Stimulated activated naive B cell treated with anti-CD40 and anti-IgM and Interleukin-4, amounts not matched to agents 10 μg/mL and 1 μg/mL and 100 μg/mL, for 72 hours (primary cell): ENCODE data around the gene RGS7.
"Not testable (repeated sequence)": the region's sequence is repeated elsewhere in the genome, so short reads cannot be mapped to it uniquely, and the experiment has no call there.

ENCODE experiments used
- ATAC-seq, 2 donors: fragments of 150-1000 bp; cut with Tn5 transposase; replicated peaks; 2 replicates each; pipeline ENCODE4 v1.10.0; 2021; ENCODE audit warnings: moderate library complexity in 1 of 2
- DNase-seq: peaks from one replicate; pipeline ENCODE4 v3.0.0; 2021
- H3K27ac Mint-ChIP-seq: one replicate; pipeline ENCODE4 v1.8.0; 2022; ENCODE audit warnings: mild to moderate bottlenecking, mixed read lengths
- H3K27me3 Mint-ChIP-seq, 2 donors: one replicate each; pipeline ENCODE4 v1.8.0; 2022; ENCODE audit warnings: mixed read lengths in 2 of 2
- H3K36me3 Mint-ChIP-seq, 2 donors: one replicate each; pipeline ENCODE4 v1.8.0; 2022; ENCODE audit warnings: mixed read lengths in 2 of 2, mild to moderate bottlenecking in 1 of 2
- H3K4me1 Mint-ChIP-seq, 2 donors: one replicate each; pipeline ENCODE4 v1.8.0; 2022; ENCODE audit warnings: mixed read lengths in 2 of 2, mild to moderate bottlenecking in 1 of 2
- H3K4me3 Mint-ChIP-seq, 2 donors: one replicate each; pipeline ENCODE4 v1.8.0; 2022; ENCODE audit warnings: mild to moderate bottlenecking in 2 of 2, mixed read lengths in 2 of 2, moderate library complexity in 1 of 2
- H3K9me3 Mint-ChIP-seq, 2 donors: one replicate each; pipeline ENCODE4 v1.8.0; 2022; ENCODE audit warnings: mixed read lengths in 2 of 2, mild to moderate bottlenecking in 1 of 2

RGS7 gene

GRCh38 chr1:241180569-241180968, 176.4 kb downstream of the RGS7 start:
- H3K9me3 Mint-ChIP-seq: peaks cover 4 to 7% of the 10 kb centered on the region in 2 donors
- H3K27me3 Mint-ChIP-seq: peaks cover 0 to under 1% of the 10 kb centered on the region in 2 donors
- no peak for DNase-seq
- no peaks in the 10 kb centered on the region for H3K36me3 Mint-ChIP-seq
- no peak overlapping the region for H3K27ac Mint-ChIP-seq
- H3K4me1 Mint-ChIP-seq: no peaks in the 10 kb centered on the region
- ATAC-seq: no peak
- no peak overlapping the region for H3K4me3 Mint-ChIP-seq

- H3K9me3 Mint-ChIP-seq: peaks cover 4 to 5% of the 10 kb centered on the region in 2 donors
- no peak for ATAC-seq
Measured at GRCh38 chr1:241177660-241178059, 179.3 kb downstream of the RGS7 start.

DNA sequence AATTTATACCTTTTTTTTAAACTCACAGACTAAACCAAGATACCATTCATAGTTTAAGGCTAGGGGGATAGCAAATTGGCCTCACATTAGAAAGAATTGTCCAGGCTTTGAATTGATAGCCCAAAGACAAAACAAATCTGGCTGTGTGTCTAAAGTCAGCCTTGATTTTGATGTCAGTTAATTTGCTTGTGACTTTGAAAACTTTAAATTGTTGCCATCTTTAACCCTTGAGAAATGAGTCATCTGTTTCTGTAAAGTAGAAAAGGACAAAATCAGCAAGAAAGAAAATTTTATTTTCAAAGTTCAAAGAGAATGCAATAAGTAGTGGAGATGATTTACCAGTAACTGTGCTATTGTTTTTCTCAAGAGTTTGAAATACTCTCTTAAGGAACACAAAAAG, 184.5 kb downstream of the RGS7 start:
- no peak overlapping the region for H3K4me3 Mint-ChIP-seq
- no peaks in the 10 kb centered on the region for H3K4me1 Mint-ChIP-seq
- ATAC-seq: no peak
- H3K27ac Mint-ChIP-seq: no peak overlapping the region
- DNase-seq: no peak
- no peaks in the 10 kb centered on the region for H3K27me3 Mint-ChIP-seq
- no peaks in the 10 kb centered on the region for H3K36me3 Mint-ChIP-seq
- peaks cover 4% of the 10 kb centered on the region in 2 donors for H3K9me3 Mint-ChIP-seq

More at GRCh38 chr1:241177660-241178059, 179.3 kb downstream of the RGS7 start:
- no peaks in the 10 kb centered on the region for H3K27me3 Mint-ChIP-seq
- no peak for DNase-seq
- H3K4me3 Mint-ChIP-seq: no peak overlapping the region
- H3K4me1 Mint-ChIP-seq: no peaks in the 10 kb centered on the region
- H3K36me3 Mint-ChIP-seq: no peaks in the 10 kb centered on the region
- no peak overlapping the region for H3K27ac Mint-ChIP-seq

DNA sequence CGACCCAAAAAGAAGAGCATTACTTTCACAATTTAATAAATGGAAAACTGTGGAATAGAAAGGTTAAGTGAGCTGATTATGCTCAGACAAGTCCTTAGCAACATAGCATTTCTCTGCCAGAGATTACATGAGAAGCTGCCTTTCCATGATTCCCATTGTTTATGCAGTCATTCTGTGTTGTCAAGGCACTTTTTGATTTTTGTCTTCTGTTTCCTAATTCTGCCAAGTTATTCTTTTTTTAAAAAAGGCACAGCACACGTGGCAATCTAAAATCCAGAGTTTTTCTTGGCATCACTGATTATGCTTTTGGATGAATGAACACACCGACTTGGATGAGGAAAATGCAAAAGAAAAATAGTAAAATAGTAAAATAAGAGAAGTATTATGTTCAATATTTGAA, 185.0 kb downstream of the RGS7 start:
- Mint-ChIP-seq H3K9me3 (peaks cover 2 to 4% of the 10 kb centered on the region in 2 donors), H3K27me3 (no peaks in the 10 kb centered on the region), H3K4me3 (no peak overlapping the region), H3K4me1 (no peaks in the 10 kb centered on the region), H3K36me3 (no peaks in the 10 kb centered on the region), H3K27ac (no peak overlapping the region)
- DNase-seq (no peak), ATAC-seq (no peak)

DNA sequence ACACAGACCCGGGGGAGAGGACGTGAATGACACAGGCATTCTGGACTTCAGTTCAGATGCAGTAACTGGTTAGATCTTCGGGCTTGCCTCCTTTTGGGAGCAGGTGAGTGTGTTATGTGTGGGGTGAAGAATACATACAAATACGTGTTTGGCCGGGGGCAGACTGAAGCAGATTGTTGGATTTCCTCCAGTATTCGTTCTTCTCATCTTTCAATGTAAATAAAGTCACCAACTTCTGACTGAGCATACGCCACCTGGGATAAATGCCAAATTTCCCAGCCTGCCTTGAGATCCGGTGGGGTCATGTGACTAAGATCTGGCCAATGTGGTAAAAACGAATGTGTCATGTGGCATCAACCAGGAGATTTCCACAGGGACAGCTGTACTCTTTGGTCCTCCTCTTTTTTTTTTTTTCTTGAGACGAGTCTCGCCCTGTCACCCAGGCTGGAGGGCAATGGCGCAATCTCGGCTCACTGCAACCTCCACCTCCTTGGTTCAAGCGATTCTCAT, 189.8 kb downstream of the RGS7 start:
- peaks cover 2 to 4% of the 10 kb centered on the region in 2 donors for H3K9me3 Mint-ChIP-seq
- no peak overlapping the region for H3K27ac Mint-ChIP-seq
- H3K4me3 Mint-ChIP-seq: no peak overlapping the region
- no peaks in the 10 kb centered on the region for H3K4me1 Mint-ChIP-seq
- ATAC-seq (no peak), DNase-seq (no peak)
- H3K27me3 Mint-ChIP-seq: no peaks in the 10 kb centered on the region
- no peaks in the 10 kb centered on the region for H3K36me3 Mint-ChIP-seq

DNA sequence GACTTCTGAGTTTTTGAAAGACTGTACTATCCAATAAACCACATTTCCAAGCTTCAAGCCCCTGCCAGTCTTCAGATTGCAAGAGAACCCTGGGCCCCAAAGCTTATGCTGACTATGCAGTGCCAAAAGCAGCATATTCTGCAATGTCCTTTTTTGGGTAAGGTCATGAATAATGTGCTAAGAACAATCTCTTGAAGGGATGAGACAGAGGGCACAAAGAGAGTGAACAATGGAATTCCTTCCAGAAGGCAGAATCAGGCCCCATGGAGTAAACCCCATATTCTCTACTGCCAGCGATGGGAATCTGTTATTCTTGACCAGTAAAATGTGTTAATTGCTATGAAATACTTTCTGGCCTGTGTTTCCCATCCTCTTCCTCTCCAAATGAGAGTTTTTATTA, 190.4 kb downstream of the RGS7 start:
- H3K9me3 Mint-ChIP-seq: peaks cover 2 to 4% of the 10 kb centered on the region in 2 donors
- H3K27ac Mint-ChIP-seq: no peak overlapping the region
- no peaks in the 10 kb centered on the region for H3K36me3 Mint-ChIP-seq
- no peaks in the 10 kb centered on the region for H3K27me3 Mint-ChIP-seq
- no peak for DNase-seq
- no peak for ATAC-seq
- no peak overlapping the region for H3K4me3 Mint-ChIP-seq
- H3K4me1 Mint-ChIP-seq: no peaks in the 10 kb centered on the region

- H3K4me1 Mint-ChIP-seq, H3K4me3 Mint-ChIP-seq, DNase-seq, H3K36me3 Mint-ChIP-seq, H3K27ac Mint-ChIP-seq, ATAC-seq, H3K9me3 Mint-ChIP-seq, H3K27me3 Mint-ChIP-seq: not testable (repeated sequence)
Measured at GRCh38 chr1:241165256-241165655, 191.7 kb downstream of the RGS7 start.

DNA sequence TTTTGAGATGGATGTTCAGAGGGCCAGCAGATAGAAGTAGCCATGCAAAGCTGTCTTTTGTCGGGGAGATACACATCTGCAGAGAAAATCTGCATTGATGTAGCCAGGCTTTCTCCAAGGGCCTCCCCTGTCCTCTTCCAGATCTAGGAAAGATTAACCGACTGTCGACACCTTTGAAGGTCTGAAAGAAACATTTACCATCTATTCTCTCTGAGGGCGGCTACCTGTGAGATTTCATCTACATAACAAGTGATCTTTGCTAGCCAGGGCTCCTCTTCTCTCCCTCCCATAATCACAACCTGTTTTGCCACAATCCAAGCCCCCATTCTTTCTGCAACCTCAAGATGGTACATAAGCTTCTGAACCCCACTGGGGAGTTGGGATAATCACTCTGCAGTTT, 193.6 kb downstream of the RGS7 start:
- DNase-seq (no peak), ATAC-seq (no peak)
- no peak overlapping the region for H3K4me3 Mint-ChIP-seq
- no peaks in the 10 kb centered on the region for H3K36me3 Mint-ChIP-seq
- peaks cover 2 to 4% of the 10 kb centered on the region in 2 donors for H3K9me3 Mint-ChIP-seq
- no peaks in the 10 kb centered on the region for H3K27me3 Mint-ChIP-seq
- H3K4me1 Mint-ChIP-seq: no peaks in the 10 kb centered on the region
- H3K27ac Mint-ChIP-seq: no peak overlapping the region

DNA sequence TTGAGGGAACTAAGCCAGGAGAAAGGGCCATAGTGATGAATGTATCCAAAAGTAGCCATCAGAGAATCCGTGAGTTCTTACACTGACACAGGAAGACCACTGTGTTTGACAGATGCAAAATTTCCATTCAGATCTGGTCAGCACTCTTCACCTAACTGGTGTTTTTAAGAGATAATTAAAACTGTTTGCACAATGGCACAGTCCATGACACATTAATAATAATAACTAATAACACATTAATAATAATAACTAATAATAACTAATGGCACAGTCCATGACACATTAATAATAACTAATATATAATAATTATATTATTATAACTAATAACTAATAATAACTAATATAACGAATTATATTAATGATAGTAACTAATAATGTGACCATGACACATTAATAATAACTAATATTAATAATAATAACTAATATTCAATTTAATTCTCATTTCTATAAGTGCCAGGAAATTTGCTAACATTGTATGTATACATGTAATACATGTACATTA, 195.8 kb downstream of the RGS7 start:
- Mint-ChIP-seq H3K27me3 (no peaks in the 10 kb centered on the region), H3K4me3 (no peak overlapping the region), H3K4me1 (peaks cover 0 to 3% of the 10 kb centered on the region in 2 donors), H3K27ac (no peak overlapping the region), H3K36me3 (no peaks in the 10 kb centered on the region), H3K9me3 (no peaks in the 10 kb centered on the region)
- ATAC-seq: no peak
- DNase-seq: no peak

- Mint-ChIP-seq H3K27ac (no peak overlapping the region), H3K36me3 (no peaks in the 10 kb centered on the region), H3K4me1 (peaks cover 0 to 5% of the 10 kb centered on the region in 2 donors), H3K4me3 (no peak overlapping the region), H3K9me3 (peaks cover 3 to 4% of the 10 kb centered on the region in 2 donors), H3K27me3 (no peaks in the 10 kb centered on the region)
- ATAC-seq (no peak), DNase-seq (no peak)
Measured at GRCh38 chr1:241157435-241157834, 199.6 kb downstream of the RGS7 start.

GRCh38 chr1:241156231-241156965, 200.6 kb downstream of the RGS7 start:
- ATAC-seq (peak; percentile 56 to 65), DNase-seq (no peak)
- no peaks in the 10 kb centered on the region for H3K27me3 Mint-ChIP-seq
- no peak overlapping the region for H3K4me3 Mint-ChIP-seq
- H3K4me1 Mint-ChIP-seq: peaks cover 0 to 5% of the 10 kb centered on the region in 2 donors
- peaks cover 3 to 4% of the 10 kb centered on the region in 2 donors for H3K9me3 Mint-ChIP-seq
- H3K36me3 Mint-ChIP-seq: no peaks in the 10 kb centered on the region
- no peak overlapping the region for H3K27ac Mint-ChIP-seq

DNA sequence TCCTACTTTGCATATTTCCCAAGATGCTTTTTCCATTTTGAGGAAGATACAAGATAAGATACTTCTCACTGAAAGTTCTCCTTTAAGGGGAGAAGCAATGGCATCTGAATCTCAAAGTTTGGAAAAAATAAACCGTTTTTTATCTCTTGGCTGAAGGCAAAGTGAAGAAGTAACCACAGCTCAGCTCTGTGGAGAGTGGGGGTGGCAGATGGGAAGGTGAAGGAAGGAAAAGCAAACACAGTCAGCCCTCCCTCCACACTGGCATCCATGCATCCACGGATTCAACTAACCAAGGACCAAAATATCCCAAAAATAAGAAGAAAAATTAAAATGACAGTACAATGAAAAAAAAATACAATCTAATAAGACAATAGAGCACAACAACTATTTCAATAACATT, 211.1 kb downstream of the RGS7 start:
- ATAC-seq: no peak
- Mint-ChIP-seq H3K27me3 (no peaks in the 10 kb centered on the region), H3K4me1 (no peaks in the 10 kb centered on the region), H3K9me3 (peaks cover 5 to 12% of the 10 kb centered on the region in 2 donors), H3K36me3 (no peaks in the 10 kb centered on the region), H3K27ac (no peak overlapping the region), H3K4me3 (no peak overlapping the region)
- no peak for DNase-seq

GRCh38 chr1:241143765-241144442, 213.1 kb downstream of the RGS7 start:
- H3K4me3 Mint-ChIP-seq: no peak overlapping the region
- peaks cover 5 to 12% of the 10 kb centered on the region in 2 donors for H3K9me3 Mint-ChIP-seq
- H3K27me3 Mint-ChIP-seq: no peaks in the 10 kb centered on the region
- no peaks in the 10 kb centered on the region for H3K4me1 Mint-ChIP-seq
- no peaks in the 10 kb centered on the region for H3K36me3 Mint-ChIP-seq
- DNase-seq: no peak
- ATAC-seq: no peak
- H3K27ac Mint-ChIP-seq: no peak overlapping the region

GRCh38 chr1:241142493-241142892, 214.5 kb downstream of the RGS7 start:
- Mint-ChIP-seq H3K36me3 (no peaks in the 10 kb centered on the region), H3K27ac (no peak overlapping the region), H3K27me3 (no peaks in the 10 kb centered on the region), H3K4me3 (no peak overlapping the region), H3K4me1 (no peaks in the 10 kb centered on the region), H3K9me3 (peaks cover 5 to 12% of the 10 kb centered on the region in 2 donors)
- DNase-seq (no peak), ATAC-seq (no peak)

DNA sequence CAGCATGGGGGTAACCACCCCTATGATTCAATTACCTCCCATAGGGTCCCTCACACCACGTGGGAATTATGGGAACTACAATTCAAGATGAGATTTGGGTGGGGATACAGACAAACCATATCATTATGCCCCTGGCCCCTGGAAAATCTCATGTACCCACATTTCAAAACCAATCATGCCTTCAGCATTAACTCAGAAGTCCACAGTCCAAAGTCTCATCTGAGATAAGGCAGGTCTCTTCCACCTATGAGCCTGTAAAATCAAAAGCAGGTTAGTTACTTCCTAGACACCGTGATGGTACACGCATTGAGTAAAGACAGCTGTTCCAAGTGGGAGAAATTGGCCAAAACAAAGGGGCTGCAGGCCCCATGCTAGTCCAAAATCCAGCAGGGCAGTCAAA, 215.4 kb downstream of the RGS7 start:
- H3K27ac Mint-ChIP-seq, H3K4me1 Mint-ChIP-seq, H3K27me3 Mint-ChIP-seq, ATAC-seq, H3K36me3 Mint-ChIP-seq, H3K4me3 Mint-ChIP-seq, DNase-seq: not testable (repeated sequence)
- peaks cover 5 to 12% of the 10 kb centered on the region in 2 donors for H3K9me3 Mint-ChIP-seq
